Amniotic epithelial cell (primary cell): Measurements from ENCODE around the gene TCF15.

Experiments
- DNase-seq: peaks from one replicate; pipeline ENCODE4 v3.0.0-alpha.2; 2010; ENCODE audit warnings: low read depth

The TCF15 gene, protein sequence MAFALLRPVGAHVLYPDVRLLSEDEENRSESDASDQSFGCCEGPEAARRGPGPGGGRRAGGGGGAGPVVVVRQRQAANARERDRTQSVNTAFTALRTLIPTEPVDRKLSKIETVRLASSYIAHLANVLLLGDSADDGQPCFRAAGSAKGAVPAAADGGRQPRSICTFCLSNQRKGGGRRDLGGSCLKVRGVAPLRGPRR

DNA sequence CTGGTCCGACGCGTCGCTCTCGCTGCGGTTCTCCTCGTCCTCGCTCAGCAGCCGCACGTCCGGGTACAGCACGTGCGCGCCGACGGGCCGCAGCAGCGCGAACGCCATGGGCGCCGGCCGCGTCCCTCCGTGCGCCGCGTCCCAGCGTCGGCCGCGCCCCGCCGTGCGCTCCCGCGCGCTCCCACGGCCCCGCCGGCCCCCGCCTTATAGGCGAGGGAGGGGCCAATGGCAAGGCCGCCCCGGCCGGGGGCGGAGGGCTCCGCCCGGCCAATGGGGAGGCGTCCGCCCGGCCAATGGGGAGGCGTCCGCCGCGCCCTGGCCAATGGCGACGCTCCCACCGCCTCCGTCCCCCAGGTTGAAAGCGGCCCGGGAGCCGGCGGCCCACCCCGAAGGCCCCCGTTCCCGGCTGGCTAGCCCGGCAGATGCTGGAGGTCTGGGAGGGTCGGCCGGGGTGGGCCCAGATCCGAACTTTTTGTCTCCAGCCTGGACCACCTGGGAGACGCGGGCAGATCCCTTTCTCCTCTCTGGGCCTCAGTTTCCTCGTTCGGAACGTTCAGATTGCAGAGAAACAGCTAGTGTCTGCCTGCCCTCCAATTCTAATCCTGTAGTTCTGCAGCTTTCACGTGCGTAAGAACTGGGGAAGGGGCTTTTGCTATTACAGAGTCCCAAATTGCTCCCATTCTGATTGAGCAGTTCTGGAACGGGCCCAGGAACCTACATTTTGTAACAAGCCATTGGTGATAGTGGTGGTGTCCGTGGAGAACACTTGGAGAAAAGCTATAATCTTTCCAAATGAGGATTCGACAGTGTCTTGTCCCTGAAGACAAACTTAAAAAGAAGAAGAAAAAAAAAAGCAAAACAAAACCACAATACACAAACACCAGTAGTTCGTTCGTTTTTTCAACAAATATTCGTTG, at the start of gene TCF15:
Gene TCF15 (minus strand): TSS at position 180 of the 917 bp plus-strand sequence. CDS start 72 bp downstream, at position 108.
- peak; percentile 5 for DNase-seq

DNA sequence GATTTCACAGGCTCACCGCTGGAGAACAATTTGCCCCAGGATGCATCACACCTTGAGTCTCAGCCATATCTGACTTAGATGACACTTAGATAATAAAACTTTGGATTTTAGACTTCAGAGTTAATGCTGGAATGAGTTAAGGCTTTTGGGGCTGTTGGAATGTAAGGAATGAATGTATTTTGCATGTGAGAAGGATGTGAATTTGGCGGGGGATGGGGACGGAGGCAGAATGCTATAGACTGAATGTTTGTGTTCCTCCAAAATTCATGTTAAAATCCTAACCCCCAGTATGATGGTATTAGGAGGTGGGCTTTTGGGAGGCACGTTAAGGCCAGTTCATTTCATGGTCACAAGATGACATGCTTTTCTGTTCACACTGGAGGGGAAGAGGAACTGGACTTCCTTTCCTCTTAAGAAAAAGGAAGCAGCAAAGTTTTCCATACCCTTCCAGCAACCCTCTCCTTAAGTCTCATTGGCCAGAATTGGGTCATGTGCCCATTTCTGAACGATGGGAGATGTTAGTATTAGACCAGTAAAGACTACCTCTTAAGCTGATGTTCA, 48.7 kb upstream of the TCF15 start:
- no peak for DNase-seq

DNA sequence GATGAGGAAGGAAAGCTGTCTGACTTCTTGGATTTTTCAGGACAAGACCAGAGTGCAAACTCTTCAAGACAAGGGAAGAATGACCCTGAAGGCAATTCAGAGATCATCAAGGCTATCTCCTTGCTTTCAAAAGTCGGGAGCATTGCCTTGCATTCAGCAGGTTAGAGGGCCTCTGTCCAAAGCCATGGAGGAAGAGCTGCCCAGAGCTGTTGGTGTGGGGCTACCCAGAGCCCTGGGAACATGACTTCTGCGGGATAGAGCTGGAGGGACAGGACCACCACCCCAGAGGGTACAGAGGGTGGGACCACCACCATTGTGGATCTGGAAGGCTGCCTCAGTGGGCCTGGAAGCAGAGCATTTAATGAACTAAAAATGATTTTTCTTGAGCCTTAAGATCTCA, 48.1 kb upstream of the TCF15 start:
- no peak for DNase-seq

DNA sequence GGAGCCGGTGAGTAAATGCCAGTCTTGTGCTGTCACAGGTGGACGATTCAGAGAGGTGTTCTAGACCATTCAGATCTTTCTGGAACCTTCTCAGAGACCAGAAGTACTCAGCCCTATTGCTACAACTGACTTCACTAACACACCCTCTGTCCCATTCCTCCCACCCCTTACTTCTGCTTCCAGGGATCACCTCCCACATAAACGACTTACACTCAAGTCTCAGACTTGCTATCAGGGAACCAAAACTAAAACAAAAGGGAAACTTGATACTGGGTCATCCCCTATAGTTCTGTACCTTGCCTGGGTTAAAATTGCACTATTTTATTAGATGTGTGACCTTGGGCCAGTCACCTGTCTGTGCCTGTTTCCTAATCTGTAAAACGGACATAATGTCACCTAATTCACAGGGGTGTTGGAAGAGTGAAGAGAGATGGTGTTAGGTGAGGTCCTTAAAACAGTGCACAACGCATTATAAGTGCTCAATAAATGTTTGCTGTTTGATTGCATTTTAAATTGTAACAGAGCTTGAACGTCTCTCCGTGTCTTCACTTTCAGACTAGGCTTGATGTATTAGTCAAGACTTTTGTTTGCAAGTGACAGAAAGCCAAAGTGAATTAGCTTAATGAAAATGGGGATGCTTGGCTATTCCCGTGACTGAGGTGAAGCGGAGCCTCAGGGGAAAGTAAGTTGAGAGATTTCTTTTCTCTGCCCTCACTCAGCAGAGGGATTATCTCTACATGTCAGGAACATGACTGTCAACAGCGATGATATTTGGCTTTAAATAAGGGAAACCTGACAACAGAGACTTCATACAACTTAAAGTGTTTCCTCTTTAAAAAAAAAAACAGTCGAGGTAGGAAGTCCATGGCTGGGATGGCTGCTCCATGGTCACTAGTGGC, 45.9 kb upstream of the TCF15 start:
- no peak for DNase-seq

DNA sequence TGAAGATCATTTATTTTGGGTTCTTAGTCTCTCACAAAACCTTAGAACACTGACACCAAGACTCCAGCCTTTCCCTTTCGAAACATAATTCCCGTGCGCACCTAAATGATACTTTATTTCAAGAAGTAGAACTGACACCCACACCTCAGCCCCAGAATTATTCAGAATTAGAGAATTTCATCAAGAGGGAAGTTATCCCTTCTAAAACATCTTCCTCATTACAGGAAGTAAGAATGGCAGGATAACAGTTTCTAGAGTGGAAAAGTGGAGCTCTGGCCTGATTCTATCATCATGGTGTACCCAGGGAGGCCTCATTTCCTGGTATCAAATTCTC, 44.3 kb upstream of the TCF15 start:
- no peak for DNase-seq

DNA sequence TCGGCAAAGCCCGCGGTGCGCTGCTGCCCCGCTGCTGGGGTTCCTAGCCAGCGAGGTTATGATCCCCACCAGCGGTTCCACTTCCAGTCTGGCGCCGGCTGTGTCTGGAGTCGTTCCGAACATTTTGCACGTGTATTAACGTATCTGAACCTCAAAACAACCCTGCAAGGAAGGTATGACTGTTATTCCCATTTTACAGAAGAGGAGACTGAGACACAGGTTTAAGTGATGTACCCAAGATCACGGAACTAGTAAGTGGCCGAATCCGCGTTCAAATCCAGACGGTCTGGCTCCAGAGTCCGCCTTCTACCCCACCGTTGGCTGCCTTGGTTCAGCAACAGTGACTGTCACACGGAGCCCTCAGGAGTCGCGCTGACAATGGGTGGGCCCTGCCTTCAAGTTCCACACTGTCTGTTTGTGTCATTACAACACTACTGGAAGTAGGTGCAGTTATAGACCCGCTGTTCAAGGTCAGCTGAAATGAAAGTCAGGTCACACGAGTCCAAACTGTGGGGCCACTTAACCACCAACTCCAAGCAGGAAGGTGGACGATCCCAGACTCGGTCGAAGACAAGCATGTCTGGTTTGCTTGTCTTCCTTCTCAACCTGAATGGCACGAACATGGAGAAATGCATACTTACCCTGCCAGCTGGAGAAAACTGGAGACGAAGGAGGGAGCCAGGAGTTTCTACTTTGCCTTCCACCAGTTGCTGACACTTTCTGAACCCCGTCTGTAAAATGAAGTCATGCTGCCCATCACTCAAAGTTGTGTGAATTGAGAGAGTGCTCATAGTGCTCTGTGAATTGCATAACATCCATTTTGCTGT, 43.7 kb upstream of the TCF15 start:
- DNase-seq = peak; percentile 19

DNA sequence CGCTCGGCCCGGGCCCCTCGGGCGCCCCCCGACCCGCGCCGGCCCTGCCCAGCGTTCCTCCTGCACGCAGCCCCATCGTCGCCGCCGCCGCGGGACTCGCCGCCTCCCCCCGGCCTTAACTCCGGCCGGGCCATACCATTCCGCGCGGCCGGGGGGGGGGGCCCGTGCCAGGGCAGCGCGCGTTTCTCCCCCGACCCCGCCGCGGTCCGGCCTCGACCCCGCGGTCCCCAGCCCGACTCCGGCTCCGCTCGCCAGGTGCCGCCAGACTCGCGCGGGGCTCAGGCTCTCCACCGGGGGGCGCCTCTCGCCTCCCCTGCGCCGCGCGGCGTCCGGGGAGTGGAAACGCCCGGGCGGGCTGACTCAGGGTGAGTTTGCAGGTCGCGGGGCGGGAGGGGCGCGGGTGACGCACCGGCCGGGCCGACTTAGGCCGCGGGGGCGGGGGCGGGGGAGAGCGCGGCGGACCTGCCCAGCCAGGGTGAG, 43.0 kb upstream of the TCF15 start, which contains the start of gene SRXN1:
Gene SRXN1 (minus strand): TSS at position 91 of the 480 bp plus-strand sequence. CDS start 15 bp downstream, at position 76.
- DNase-seq = peak; percentile 90

DNA sequence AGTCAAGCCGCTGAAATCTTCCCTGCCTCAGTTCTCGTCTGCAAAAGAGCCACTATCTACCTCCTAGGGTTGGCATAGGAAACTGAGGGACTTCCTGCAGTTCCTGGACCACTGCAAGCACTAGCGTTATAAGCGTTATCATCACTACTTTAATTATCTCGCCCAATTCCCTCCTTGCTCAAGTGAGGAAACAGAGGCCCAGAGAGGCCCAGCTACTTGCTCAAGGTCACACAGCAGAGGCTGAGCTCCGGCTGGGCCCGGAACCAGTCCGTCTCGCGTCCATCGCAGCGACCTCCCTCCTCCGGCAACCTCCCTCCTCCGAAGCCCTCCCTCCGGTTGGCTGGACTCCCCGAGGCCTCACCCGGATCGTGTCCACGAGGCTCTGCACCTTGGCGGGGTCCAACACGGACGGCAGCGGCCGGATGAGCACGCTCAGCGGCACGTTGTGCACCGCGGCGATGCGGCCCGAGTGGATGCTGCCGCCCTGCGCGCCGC, 42.6 kb upstream of the TCF15 start:
- peak; percentile 52 for DNase-seq

DNA sequence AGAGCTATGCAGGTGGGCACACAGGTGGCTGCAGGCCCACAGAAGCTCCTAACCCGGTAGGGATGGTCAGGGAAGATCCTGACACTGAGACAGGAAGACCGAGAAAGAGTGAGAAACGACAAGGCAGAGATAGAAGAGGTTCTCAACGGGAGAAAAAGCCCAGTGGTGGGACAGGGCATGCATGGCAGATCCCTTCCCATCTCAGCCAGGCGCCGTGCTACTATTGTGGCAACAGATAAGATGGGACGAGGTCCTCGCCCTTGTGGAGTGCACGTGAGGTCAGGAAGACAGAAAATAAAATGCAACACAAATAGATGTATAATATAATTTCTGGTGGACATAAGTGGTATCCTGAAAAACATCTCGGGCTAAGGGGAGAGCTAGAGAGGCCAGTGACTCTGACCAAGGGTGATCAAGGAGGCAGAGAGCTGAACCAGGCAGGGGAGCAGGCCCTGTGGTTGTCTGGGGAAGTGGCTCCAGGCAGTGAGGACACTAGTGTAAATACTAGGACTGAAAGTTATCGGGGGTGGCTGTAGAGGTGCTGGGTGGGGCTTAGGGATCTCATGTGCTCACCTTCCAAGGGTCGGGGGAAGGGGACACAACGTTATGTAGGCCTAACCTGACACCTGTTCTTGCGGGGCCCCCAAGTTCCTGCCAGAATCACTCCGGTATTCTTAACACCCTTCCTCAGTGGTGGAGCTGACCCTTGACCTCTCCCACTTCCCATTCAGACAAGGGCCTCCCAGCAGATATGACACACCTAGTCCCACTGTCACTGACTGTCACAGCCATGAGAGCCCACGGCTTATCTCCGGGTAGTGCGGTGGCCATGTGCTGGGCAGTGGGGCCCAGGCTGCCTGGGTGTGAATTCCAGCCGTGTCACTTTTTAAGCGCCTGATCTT, 41.9 kb upstream of the TCF15 start:
- no peak for DNase-seq

DNA sequence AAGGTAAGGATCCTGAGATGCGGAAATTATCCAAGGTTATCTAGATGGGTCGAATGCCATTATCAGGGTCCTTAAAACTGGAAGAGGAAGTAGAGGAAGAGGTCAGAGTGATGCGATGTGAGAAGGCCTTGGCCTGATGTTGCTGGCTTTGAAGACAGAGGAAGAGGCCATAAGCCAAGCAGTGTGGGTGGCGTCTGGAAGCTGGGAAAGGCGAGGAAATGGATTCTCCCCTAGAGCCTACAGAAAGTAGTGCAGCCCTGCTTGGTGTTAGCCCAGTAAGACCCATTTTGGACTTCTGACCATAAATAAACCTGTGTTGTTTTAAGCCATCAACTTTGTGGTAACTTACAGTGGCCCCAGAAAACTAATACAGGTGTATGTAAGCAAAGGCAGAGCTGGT, 40.8 kb upstream of the TCF15 start:
- DNase-seq = peak; percentile 21

DNA sequence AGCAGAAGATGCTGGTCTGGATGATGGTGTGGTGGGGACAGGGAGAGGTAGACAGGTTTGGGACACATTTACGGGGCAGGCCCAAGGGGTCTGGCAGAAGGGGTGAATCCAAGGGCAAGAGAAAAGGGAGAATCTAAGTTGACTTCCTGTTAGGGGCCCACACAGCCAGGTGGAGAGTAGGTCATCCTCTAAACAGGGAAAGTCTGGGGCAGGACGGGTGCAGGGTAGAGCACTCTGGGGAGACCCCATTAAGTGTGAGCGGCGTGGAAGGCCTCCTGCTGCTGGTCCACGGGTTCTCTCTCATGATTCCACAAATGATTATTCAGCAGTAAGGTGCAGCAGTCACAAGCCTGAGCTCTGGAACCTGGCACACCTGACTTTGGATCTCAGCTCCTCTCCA, 40.2 kb upstream of the TCF15 start:
- no peak for DNase-seq

DNA sequence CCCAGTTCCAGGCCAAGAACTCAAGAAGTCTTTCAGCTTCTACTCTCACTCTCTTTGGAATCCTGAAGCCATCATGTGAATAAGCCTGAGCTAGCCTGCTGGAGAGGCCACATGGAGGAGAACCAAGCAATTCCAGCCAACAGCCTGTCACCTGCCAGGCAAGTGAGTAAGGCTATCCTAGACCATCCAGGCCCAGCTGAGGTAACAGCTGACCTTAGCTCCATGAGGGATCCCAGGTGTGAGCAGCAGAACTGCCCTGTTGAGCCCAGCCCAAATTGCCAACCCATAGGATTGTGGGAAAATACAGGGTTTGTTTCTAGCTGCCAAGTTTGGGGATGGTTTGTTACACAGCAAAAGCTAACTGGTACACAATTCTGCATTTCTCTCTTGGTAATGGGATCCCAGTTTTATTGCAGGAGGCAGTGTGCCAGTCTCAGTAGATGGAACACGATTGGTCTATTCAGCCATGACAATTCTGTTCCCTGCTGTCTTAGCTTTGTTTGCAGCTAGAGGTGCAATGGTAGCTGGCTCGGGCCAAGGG, 37.4 kb upstream of the TCF15 start:
- no peak for DNase-seq

DNA sequence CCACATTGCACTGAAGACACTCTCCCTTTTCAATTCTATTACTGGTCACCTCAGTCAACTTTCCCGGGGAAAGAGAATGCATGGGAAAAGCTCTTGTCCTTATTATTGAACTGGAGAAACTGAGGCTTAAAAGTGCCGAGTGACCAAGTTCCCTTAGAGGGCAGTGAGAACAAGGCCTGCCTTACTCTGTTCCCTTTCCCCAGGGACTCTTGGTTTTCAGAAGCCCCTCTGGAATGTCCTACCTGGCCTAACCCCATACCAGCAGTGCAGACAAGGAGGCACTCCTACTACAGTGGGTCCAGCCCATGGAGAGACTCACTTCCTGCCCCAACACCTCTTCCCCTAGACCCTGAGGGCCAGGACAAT, 36.7 kb upstream of the TCF15 start:
- DNase-seq = no peak

DNA sequence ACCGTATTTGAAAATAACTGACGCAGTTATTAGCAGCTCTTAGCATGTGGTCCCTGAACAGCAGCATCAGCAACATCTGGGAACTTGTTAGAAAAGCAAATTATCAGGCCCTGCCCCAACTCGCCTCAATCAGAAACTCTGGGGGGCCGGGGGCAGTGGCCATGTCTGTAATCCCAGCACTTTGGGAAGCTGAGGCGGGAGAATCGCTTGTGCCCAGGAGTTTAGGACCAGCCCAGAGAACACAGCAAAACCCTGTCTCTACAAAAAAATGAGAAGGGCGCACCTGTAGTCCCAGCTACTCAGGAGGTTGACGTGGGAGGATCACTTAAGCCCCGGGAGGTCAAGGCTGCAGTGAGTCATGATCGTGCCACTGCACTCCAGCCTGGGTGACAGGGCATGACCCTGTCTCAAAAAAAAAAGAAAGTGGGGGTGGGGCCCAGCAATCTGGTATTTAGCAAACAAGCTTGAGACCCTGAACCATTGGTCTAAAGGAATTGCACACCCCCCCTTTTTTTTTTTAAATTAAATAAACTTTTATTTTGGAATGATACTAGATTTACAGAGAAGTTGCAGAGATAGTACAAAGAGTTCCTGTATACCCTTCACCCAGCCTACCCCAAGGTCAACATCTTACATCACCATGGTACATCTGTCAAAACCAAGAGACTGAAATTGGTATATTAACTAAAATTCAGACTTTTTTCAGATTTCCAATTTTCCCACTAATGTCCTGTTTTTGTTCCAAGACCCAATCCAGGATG, 36.2 kb upstream of the TCF15 start:
- no peak for DNase-seq

DNA sequence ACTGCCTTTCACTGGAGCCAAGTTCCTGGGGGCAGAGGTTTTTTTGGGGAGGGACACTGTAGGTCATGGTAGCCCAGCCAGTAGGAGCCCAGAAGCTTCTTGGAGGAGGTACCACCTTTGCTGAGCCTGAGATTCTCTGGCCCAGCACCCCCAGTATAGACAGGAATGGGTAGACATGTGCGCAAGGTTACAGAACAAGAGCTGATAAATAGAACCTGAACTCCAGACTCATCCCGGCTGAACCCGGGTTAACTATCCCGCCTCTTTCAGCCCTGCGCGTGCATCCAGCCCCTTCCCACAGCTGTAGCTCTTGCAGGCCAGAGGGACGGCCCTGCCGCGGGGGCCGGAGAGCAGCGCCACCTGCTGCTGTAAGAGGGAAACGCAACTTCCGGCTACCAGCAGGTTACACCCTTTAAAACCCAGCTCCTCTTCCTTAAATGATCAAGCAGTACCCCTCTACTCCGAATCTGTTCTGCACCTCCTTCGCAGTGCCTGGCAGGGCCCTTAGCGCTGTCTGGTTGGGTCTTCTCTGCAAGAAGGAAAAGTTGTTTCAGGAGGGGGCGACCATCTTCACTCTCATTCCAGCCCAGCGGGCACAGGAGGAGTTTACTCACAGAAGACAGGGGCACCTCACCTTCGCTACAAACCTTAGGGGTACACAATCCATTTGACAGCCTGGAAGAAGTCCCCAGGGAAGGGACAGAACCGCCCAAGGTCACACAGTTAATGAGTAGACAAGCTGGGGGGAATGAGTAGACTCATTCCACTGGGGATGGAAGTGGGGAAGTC, 35.4 kb upstream of the TCF15 start:
- DNase-seq = peak; percentile 46

DNA sequence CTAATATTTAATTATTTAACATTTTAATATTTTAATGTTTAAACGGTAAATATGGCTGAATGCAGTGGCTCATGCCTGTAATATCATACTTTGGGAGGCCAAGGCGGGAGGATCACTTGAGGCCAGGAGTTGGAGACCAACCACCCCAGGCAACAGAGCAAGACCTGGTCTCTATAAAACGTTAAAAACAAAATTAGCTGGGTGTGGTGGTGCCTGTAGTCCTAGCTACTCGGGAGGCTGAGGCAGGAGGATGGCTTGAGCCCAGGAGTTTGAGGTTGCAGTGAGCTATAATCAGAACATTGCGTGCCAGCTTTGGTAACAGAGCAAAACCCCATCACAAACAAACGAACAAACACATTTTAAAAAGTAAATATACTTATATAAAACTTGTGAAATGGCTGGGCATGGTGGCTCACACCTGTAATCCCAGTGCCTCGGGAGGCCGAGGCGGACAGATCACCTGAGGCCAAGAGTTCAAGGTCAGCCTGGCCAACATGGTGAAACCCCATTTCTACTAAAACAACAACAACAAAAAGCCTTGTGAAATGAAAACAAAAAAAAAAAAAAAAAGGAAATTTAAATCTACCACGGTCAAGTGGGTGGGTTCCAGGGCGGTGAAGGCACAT, 34.7 kb upstream of the TCF15 start:
- no peak for DNase-seq

DNA sequence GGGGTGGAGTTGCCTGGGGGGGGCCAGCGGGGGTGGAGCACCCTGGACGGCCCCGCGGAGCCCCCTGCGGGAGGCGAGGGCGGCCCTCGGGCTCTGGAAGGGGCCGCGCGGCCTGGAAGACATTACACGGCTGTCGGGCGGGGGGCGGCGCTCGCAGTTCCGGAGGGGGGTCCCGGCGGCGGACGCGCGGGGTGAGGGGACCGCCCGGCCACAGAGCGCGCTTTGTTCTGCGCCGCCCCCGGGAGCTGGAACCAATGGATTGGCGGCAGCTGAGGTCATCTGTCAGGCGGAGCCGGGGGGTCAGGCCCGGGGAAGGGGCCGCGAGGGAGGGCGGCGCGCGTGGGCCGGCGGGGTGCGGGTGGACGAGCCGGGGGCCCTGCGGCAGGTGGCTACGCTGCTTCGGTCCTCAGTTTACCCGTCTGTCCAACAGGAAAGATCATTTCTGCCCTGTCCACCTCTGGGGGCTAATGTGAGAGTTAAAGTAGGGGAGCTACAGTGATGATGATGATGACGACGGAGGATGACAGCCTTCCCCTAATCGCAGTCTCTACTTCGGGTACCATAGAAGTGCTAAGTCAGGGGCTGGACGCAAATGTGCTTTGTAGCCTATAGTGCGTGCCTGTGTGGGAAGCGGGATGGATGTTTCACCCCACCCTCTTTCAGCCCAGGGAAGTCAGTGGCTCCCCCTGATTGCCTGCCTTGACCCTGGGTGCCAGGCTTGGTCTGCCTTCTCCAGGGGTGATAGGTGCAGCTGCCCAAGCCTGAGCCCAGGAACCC, 32.5 kb upstream of the TCF15 start:
- DNase-seq = no peak
